GM10248 (cell line): ENCODE results near the gene KCND2.

Source experiments
- CTCF ChIA-PET: fragments of 300-600 bp; sonication (Branson Sonifier 250); formaldehyde crosslinking; extraction: SDS; loops from one replicate; lab custom pipeline; 2021; ENCODE audit warnings: antibody characterized with exemption; lab: Yijun Ruan, JAX
- POLR2A ChIA-PET: fragments of 350-650 bp; sonication (Branson Sonifier 250); formaldehyde crosslinking; extraction: SDS; loops from one replicate; lab custom pipeline; 2020; ENCODE audit warnings: antibody characterized with exemption; lab: Yijun Ruan, JAX
- DNase-seq: peaks from one replicate; pipeline ENCODE4 v3.0.0; 2012; ENCODE audit errors: extremely low spot score
- TF ChIP-seq, protein P1 (sequence below): IDR thresholded peaks from 2 replicates; pipeline ENCODE4 v1.5.1; 2012; ENCODE audit warnings: mild to moderate bottlenecking, low read depth; ENCODE audit errors: extremely low read depth, missing control alignments, control extremely low read depth

Gene KCND2

DNA sequence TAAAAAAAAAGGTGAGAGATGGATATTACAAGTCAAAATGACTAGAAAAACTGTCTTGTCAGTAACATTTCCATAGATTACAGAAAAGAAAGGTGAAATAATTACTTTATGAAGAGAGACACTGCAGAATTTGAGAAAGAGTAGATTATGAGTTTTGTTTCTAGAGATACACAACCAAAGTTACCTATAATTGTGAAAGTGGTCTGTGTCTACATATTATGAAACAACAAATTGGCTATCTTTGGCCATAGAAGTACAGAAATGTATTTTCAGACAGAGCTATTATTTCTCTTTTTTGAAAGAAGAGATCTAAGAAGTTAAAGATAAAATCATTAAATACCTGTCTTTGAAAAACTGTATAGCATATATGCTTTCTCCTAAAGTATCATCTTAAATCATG, 30.1 kb downstream of the KCND2 start:
- no peak for DNase-seq
- POLR2A ChIA-PET: no interaction called here
- TF ChIP-seq, protein P1, sequence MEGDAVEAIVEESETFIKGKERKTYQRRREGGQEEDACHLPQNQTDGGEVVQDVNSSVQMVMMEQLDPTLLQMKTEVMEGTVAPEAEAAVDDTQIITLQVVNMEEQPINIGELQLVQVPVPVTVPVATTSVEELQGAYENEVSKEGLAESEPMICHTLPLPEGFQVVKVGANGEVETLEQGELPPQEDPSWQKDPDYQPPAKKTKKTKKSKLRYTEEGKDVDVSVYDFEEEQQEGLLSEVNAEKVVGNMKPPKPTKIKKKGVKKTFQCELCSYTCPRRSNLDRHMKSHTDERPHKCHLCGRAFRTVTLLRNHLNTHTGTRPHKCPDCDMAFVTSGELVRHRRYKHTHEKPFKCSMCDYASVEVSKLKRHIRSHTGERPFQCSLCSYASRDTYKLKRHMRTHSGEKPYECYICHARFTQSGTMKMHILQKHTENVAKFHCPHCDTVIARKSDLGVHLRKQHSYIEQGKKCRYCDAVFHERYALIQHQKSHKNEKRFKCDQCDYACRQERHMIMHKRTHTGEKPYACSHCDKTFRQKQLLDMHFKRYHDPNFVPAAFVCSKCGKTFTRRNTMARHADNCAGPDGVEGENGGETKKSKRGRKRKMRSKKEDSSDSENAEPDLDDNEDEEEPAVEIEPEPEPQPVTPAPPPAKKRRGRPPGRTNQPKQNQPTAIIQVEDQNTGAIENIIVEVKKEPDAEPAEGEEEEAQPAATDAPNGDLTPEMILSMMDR: no peak
- CTCF ChIA-PET: no interaction called here

DNA sequence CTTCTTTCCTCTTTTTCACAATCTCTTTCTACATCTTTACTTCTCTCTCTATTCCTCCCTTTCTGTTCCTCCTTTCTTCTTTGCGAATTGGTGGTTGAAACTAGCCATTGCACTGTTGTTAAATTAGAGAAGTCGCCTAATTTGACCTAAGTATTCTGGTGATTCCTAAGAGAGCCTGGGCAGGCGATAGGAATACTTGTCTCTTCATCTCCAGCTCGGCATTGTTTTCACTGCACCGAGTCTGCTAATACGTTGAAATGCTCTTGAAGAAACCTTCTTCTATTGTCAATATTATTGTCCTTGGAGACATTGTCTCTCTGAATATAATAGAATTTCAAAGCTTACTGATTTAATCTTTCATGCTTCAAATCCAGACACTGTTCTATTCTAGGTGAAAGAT, 31.7 kb downstream of the KCND2 start:
- TF ChIP-seq, protein P1: no peak
- no peak for DNase-seq
- POLR2A ChIA-PET: no interaction called here
- CTCF ChIA-PET: interaction anchor here (0.9 to 1.6 kb wide), 3 partner anchors 9 to 12 kb away, joined by 3 to 5 read pairs (median 5); no protein-coding TSS in a partner anchor

DNA sequence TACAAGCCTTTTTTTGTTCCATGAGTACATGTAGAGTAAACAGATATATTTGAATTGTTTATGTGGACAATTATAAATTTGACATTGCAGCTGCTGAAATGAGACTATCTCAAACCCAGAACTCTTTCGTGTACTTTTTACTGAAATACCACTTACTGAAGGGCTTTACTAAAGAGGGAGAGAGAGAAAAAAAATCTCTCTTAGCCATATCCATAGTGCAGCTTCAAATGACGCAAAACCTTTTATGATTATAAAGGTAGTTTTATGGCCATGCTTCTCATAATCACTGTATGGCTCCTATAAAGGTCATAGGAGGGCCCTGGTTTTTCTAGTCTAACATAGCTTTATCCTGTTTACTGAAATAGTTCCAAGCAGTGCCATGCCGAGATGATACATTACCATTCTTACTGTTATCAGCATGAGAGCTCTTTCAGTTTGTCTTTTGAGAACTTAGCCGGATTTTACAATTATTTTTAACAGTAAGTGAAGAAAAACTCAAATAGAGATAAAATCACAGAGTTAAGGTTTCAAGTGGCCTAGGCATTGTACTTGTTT, 35.1 kb downstream of the KCND2 start:
- POLR2A ChIA-PET: no interaction called here

DNA sequence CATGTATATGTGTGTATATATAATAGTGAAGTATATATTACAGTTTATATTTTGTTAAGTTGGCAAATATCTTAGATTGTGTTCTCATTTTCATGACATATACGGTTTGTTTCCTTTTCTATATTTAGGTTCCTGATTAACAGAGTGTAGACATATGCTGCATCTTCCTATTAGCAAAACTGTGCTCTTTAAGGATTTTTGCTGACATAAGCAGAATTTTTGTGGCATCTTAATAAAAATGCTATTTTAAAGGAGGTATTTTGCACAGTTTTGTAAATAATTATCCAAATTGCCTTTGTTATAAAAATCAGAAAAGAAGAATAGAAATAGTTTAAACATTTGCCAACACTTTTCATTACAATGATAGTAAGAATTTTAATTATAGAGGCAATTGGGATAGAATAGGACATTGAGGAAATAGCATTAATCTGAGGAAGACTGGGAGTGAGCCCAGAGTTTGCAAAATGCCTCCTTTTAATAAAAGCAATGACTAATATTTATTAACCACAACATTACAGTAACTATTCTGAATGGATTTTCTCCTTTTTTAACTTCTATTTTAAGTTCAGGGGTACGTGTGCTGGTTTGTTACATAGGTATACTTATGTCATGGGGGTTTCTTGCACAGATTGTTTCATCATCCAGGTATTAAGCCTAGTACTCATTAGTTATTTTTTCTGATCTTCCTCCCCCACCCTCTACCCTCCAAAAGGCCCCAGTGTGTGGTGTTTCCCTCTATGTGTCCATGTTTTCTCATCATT, 38.2 kb downstream of the KCND2 start:
- CTCF ChIA-PET: interaction anchor here (2.0 kb wide), 1 partner anchor 18 kb away, joined by 4 read pairs; no protein-coding TSS in a partner anchor
- TF ChIP-seq, protein P1: no peak
- no peak for DNase-seq
- POLR2A ChIA-PET: no interaction called here

More for the DNA sequence above, 35.1 kb downstream of the KCND2 start:
- TF ChIP-seq, protein P1: no peak
- CTCF ChIA-PET: interaction anchor here (0.6 to 1.5 kb wide), 7 partner anchors 9 to 269 kb away, joined by 3 to 4 read pairs (median 3); no protein-coding TSS in a partner anchor
- no peak for DNase-seq

DNA sequence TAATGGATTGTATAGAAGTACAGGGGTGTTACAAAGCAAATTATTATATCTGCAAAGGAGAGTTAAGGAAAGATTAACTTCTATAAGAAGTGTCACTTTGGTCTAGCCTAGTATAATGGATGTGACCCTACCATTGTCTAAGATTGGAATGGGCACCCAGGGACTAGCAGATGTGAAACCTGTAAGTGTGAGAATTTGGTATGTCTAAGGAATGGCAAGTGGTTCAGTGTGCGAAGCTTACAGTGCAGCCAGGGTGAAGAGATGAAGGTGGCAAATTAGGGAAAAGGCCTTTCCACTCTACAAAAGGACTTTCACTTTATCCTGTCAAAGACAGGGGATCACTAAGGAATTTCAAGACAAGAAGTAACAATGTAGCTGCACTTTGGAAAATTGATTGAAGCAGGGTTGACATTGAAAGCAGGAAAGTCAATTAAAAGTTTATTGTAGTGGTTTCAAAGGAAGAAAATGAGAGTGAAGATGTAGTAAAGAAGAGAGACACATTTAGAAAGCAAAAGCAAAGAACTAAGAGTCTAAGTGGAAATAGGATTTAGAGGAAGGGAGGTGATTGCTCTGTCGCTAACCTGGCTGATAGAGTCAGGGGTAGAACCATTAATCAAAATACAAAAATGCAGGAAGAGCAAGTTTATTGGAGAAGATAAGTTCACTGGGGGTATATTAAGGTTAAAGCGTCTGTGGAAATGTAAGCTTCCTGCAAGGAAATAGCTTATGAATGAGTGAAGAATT, 47.4 kb downstream of the KCND2 start:
- POLR2A ChIA-PET: no interaction called here
- TF ChIP-seq, protein P1: no peak
- CTCF ChIA-PET: interaction anchor here (1.2 to 1.3 kb wide), 2 partner anchors 27 to 41 kb away, joined by 3 read pairs; no protein-coding TSS in a partner anchor
- no peak for DNase-seq

DNA sequence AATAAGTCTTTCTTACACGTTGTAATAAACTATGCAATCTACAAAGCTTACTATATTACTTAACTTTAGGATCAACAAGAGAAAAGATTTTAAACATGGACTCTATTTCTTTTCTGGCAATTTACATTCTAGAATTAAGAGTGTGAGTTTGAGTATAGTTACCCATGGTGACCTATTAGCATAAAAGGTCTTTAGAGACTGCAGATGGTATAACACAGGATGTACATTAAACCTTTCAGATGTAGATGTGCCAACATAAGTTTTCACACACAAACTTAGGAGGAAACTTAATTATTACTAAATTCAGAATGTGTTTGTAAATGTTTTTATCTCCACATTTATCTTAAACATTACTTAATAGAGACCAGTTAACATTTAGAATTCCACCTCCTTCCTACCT, 54.1 kb downstream of the KCND2 start:
- CTCF ChIA-PET: no interaction called here

More for the DNA sequence above, 54.1 kb downstream of the KCND2 start:
- DNase-seq: no peak
- POLR2A ChIA-PET: no interaction called here
- TF ChIP-seq, protein P1: no peak
